GM18861 (cell line): ENCODE results near the gene IQCH.
A peak's percentile ranks its signal among the peaks of the same experiment; 100 is the strongest.

Experiments used
- ATAC-seq: cut with Tn5 transposase; IDR thresholded peaks from one replicate; pipeline ENCODE4 v1.9.1; 2021; ENCODE audit not compliant: unreplicated experiment

The IQCH gene

GRCh38 chr15:67521783-67522568, 267.4 kb downstream of the IQCH start:
- peak; percentile 15 for ATAC-seq

DNA sequence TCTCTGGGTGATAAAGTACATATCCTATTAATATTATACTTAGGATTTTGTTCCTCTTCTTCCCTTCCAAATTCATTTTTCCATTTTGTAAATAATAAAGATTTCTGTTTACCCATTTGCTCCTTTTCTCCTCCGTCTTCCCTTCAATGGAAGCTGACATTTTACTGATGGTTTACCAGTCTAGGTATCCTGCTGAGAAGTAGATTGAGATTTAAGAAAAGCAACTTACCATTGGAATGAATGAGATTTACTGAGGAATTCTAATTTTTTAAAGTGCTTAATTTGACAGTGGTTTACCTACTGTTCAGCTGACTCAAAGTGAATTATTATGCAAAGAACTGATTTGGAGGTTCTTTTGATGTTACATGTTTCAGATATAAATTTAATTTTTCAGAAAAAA, 268.7 kb downstream of the IQCH start:
- ATAC-seq: no peak

DNA sequence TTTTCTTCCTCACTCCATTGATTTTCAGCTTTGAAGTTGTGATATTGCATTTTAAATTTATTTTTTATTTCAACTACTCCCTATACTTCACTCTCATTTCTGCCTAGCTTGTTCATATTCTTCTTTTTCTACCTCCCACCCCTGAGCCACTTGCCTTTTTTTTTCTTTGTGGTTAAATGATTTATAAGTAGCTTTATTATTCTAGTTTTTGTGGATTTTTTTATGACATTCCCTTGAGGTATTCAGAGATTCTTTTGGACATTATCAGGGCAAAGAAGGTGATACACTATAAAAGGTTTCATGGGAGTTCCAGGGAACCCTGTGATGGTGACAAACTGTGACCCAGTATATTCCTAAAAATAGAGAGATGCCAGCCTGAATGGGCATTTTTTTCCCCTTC, 269.6 kb downstream of the IQCH start:
- no peak for ATAC-seq

GRCh38 chr15:67528513-67528912, 273.9 kb downstream of the IQCH start:
- ATAC-seq: no peak

DNA sequence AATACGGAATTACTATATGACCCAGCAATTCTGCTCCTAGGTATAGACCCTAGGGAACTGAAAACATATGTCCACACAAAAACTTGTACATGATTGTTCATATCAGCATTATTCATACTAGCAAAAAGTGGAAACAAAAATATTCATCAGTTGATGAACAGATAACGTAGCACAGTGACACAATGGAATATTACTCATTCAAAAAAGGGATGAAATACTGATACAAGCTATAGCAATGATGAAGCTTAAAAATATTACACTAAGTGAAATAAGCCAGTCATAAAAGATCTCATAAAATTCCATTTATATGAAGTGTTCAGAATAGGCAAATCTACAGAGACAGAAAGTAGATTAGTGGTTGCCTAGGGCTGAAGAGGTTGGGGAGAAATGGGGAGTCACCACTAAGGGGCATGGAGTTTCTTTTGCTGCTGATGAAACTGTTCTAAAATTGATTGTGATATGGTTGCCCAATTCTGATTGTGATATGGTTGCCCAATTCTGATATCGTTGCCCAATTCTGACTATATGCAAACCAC, 276.9 kb downstream of the IQCH start:
- no peak for ATAC-seq

GRCh38 chr15:67533873-67534272, 279.3 kb downstream of the IQCH start:
- no peak for ATAC-seq

DNA sequence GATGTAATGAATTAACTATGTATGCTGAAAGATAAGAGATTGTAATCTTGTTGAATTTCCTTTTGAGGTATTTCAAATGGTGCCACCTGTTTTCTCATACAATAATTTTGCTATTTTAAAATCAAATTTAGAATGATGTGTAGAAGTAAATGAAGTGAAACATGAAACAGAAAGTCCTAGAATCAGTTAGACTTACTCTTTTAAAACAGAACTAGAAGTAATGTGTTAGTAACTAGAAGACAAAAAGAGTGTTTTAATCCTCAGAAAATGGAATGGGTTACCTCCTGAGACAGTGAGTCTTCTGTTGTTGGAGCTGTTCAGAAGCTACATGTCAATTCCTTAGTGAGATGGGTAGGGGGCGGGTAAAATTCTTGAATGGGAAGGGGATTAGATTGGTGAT, 279.8 kb downstream of the IQCH start:
- ATAC-seq: no peak

- ATAC-seq: no peak
Observed at GRCh38 chr15:67537771-67538170, 283.2 kb downstream of the IQCH start.

DNA sequence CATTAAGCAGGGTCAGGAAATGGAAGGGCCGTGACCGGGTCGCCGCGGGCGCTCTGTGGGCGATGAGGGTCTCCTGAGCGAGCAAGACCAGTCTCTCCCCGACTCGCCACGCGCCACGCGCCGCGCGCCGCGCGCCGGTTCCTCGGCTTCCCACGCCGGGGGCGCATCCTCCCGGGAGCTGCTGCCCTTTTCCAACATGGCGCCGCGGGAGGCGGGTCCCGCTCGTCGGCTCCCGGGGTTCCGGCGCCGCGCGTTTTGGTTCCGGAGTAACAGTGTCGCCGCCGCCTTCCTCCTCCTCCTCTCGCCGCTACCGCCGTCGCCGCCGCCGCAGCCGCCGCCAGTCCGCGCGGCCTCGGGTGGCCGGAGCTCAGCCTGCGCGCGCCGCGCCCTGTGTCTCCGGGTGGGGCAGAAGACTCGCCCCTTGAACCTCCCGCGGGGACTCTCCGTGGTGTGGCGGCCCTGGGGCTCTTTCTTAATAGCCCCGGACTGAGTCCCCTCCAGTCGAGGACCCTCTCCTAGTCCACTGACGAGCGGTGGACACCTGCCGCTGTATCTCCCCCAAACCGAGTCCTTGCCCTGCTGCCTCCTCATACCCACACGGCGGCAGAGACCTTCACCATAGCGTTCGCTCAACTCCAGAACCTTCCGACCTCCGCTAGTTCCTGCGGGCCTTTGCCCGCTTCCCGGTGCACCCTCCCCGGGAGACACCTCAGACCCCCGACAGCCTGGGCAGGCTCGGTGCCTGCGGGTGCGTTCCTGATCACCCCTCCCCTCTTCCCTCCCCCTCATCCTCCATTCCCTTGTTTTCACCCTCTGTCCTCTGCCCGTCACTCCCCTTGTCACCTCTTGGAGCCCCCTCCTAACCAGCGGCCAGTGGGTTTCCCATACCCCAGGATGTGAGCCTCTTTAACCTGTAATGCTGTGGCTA, 288.1 kb downstream of the IQCH start, which contains the start of gene MAP2K5:
MAP2K5 (plus strand) TSS at position 284 of the 928 bp plus-strand sequence; CDS start at position 917, 633 bp downstream.
- ATAC-seq: no peak

DNA sequence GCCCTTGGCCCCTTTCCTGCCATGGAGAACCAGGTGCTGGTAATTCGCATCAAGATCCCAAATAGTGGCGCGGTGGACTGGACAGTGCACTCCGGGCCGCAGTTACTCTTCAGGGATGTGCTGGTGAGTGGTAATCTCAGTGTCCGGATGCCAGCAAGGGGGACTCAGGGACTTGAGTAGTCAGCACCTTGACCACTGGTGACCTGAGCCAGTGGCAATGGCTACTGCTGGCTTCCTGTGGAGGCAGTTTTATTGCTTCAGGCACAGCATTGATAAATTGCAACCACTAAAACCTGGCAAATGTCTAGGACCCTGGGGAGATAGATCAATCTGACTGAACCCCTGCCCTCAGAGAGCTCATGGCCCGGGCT, 288.7 kb downstream of the IQCH start:
- ATAC-seq: no peak

- ATAC-seq: no peak
Observed at GRCh38 chr15:67544475-67544874, 289.9 kb downstream of the IQCH start.

GRCh38 chr15:67545864-67546263, 291.3 kb downstream of the IQCH start:
- no peak for ATAC-seq

GRCh38 chr15:67547064-67547463, 292.5 kb downstream of the IQCH start:
- no peak for ATAC-seq

- no peak for ATAC-seq
Observed at GRCh38 chr15:67547836-67548235, 293.2 kb downstream of the IQCH start.

DNA sequence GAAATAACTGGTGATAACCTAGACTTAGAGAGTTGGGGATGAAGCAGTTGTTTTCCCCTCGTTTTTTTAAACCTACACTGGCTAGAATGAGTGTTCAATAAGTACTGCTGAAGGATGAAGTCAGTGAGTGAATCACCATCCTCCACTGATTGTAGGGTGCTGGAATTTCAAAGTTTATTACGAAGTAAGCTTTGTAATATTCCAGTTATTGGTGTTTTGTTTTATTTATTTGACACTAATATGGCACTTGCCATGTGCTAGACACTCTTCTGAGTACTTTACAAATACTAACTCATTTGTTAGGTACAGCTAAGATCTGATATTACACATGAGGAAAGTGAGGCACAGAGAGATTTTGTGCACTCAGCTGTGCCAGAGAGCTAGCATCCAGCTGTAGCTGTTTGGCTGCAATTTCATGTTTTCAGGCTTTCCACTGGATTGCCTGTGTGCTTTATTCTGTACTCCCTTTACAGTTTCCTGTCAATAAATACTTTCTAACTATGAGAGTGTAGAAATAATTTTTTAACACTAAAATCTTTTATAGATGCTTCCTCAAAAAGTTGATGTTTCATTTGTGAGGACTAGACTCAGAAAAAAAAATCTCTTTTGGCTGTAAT, 293.8 kb downstream of the IQCH start:
- no peak for ATAC-seq

DNA sequence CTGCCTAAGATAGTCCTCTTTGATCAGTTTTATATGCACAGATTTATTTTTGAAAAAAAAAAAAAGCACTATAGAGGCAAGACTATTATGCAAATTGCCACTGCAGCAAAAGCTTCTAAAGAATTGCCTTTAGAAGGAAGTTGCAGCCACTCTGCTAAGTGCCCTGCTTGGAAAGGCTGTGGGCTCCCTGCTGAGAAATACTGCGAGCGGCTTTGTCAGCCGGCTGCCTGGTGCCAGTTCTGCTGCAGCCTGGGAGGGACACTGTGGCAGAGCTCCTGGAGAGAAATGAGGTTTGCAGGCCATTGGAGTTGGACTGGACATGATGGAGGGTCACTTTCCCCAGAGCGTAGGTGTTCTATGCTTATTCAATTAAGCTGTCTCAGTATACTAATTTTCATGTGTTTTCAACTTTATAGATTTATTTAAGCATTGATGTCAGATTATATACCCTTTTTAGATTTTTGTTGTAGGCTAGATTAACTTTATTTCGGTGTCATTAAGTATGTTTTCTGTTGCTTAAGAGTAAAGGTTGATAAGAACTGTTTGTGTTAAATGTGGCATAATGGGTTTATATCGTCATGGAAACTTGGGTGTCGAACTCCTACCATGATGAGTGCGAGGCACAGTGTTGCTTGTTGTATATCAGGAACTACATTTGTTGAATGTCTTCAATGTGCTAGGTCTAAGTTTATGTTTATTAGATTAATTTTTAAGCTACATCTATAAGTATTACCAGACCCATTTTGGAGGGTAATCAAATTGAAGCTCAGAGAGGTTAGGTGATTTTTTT, 294.5 kb downstream of the IQCH start:
- no peak for ATAC-seq

- ATAC-seq: no peak
Observed at GRCh38 chr15:67549736-67550135, 295.1 kb downstream of the IQCH start.

- ATAC-seq: no peak
Observed at GRCh38 chr15:67550522-67550921, 295.9 kb downstream of the IQCH start.

GRCh38 chr15:67551207-67551743, 296.7 kb downstream of the IQCH start:
- ATAC-seq: no peak
